ENCODE results near the gene VIPR1.

Gene VIPR1

DNA sequence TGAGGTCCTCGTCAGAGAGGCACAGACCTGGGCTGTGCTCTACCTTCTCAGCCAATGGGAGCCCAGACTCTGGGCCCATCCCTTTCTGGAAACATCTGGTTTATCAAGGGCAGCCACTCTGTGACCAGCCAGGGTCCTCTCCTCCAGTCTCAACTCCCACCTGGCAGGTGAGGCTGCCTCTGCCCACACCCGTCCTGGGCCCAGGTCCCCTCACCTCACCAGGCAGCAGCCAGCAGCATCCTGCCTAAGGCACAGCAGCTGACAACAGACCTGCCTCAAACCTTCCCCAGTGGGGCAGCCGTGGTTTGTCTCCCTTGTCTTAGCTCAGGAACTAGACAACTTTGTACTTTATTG is 8.7 kb upstream of the VIPR1 start:
- DNase-seq (ENCODE audit: low read depth, low spot score) = no peak

DNA sequence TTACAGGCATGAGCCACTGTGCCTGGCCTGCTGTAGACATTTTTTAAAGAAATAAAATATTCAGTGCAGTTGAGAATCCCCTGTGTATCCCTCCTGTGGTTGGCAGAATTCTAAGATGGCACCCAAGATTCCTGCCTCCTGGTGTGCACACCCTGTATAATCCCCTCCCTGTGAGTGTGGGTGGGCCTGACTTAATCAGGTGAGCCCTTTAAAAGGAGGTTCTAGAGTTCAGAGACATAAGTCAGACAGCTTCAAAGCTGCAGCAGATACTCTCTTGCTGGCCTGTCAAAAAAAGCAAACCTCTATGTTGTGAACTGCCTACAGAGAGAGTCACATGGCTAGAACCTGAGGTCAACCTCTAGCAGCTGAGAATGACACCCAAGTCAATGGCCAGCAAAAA is 7.0 kb upstream of the VIPR1 start:
- no peak for DNase-seq (ENCODE audit: low read depth, low spot score)

DNA sequence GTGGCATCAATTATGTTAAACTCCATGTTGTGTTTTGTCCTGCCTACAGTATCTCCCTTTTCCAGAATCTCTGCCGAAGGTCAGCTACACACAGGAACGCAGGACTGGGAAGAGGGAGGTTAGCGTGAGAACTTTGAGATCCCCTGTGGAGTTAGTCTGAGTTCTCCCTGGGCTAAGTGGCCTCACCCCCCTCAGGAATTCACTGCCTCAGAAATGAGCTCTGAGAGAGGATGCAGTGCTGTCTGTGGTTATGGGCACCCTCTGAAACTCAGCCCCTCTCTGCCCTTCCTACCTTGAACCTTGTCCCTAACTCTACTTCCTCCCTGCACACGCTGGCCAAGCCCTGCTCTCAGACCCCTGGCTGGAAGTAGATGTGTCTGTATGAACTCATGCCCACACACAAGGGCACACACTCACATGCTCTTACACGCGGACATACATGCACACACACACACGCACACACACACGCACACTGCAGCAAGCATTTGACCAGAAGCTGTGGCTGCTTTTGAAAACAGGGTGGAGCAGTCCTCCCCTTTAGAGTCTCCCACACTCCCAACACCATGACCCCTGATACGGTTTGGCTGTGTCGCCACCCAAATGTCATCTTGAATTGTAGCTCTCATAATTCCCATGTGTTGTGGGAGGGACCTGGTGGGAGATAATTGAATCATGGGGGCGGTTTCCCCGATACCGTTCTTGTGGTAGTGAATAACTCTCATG is 5.3 kb upstream of the VIPR1 start:
- DNase-seq (ENCODE audit: low read depth, low spot score) = peak; percentile 90

DNA sequence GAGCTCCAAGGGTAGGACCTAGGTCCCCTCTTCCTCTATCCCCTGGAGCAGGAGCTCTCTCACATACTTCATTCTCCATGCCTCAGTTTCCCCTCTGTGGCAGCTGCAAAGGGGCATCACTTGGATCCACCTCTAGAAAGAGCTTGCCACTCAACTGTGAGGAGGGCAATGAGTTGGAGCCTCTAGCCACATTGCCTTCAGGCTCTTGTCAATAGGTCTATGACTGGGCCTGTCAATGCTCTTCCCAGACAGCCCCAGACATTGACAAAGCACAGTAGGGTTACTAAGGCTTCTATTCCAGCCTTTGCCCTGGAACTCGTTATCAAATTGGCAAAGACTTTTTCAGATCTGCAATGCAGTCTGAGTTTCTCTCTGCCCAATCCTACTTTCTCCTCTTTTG is 4.4 kb upstream of the VIPR1 start:
- no peak for DNase-seq (ENCODE audit: low read depth, low spot score)

DNA sequence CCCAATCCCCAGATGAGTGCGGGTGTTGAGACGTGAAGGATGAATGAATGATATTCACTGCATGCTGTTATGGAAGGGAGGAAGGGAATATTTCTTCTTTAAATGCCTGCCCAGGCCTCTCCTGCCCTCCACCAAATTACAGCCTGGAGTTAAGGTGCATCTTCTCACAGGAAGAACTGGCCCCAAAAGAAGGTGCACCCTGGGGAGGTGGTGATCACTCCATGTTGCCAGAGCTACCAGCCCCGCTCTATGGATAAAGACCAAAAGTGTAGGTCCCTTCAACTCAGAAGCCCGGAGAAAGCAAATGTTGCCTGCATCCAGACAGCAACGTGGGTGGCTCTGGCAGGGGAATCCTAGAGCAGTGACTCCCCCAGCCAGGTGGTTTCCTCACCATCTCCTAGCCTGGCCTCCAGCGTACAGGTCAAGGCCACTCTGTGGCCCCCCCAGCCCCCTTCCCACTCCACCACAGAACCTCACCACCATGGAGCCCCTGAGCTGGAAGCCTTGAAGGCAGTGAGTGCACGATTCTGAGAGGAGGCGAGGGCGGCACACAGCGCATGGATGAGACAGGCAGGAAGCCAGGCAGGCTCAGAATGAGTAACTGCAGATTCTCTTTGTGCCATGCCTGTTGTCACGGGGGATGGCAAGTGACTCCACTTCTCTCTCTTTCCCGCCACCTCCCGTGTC is 3.5 kb upstream of the VIPR1 start:
- DNase-seq (ENCODE audit: low read depth, low spot score) = no peak

DNA sequence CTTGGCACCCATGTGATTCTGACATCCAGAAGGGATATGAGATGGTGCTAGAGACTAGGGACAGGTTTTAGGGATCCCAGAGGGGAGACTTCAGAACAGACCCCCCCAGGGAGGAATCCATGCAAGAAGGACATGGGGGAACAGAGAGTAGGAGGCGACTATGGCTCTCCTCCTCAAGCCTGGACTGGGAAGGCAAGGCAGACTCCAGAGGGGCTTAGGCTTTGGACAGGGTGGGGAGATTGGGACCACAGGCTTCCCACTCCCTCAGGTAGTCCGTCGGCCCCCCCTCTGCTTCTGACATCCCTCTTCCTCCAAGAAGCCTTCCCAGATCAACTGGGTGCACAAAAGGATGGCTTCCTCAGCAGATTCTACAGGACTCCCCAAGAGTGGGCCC is 3.0 kb upstream of the VIPR1 start:
- no peak for DNase-seq (ENCODE audit: low read depth, low spot score)

DNA sequence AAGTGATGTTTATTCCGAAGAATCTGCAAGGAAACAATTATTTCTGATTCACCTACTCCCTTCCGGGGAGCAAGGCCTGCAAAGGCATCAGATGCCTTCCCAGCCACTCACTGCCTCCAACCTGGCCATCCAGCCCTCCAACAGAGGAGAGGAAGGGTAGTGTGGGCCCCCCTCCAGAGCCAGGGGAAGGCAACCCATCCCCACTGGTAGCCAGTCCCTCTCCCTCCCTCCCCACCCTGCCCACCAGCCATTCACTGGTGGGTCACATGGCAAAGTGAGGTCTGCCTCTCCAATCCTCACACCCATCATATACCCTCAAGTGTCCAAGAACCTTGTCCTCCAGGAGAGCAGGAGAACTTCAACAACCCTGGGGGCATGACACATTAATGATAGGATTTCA is 2.4 kb upstream of the VIPR1 start:
- no peak for DNase-seq (ENCODE audit: low read depth, low spot score)

DNA sequence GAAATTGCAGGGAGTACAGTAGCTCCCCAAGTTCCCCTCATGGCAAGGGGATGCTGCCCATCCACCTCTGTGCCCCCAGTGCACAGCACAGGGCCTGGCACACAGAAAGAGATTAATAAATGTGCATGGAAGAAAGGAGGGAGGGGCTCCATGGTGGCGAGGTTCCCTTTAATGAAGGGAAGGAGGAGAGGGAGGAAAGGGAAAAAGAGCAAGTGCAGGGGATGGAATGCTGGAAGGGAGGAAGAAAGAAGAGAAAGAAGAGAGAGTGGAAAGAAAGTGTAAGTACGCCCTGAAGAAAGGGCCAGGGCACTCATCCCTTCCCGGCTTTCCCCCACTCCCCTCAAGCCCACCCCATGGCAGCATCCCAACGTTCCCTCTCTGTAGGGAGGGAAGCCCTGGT is 1.5 kb upstream of the VIPR1 start:
- DNase-seq (ENCODE audit: low read depth, low spot score) = no peak

DNA sequence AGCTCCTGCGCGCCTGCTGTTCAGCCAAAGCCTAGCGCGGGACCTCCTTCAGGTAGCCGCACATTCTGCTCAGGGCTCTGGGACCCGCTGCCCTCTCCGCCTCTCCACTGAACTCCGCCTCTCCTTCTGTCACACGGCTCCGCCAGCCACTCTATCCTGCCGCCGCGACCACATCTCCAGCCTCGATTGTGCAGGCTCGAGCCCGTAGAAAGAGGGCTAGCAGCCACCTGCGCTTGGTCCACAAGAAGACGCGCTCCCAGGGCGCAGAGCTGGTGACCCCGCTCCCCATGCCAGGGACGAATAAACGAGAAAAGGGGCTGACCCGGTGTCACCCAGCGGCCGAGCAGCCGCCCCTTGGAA is 1.1 kb upstream of the VIPR1 start:
- peak; percentile 57 for DNase-seq (ENCODE audit: low read depth, low spot score)

DNA sequence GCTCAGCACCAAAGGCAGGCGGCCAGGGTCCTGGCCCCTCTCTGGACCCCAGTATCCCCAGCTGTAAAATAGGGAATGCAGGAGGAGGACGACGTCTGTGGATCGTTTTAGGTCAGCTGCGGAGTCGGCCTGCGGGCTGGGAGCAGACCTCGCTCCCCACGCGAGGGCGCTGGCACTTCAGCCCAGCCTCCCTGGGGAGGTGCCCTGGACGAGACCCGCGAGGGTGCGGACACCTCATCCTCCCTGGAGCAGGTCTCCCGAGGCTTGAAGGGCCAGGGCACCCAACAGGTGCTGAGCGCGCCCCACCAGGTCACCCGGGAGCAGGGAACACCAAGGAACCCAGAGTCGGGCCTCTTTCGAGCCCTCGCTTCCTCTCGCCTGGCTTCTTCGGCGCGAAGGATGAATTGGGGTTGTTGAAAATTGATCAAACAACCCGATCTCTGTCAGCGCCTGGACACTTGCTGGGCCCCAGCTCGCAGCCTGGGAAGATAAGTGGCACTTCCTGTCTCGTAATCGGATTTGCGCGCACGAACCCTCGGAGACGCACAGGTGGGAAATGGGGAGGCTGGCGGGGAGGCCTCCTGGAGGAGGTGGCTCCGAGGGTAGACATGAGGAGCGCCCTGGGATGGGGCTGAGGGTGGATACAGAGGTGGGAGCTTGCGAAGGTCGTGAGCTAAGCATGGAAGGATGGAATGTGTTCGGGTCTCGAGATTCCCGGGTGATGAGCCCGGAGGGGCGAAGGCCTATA is 588 bp upstream of the VIPR1 start:
- peak; percentile 77 for DNase-seq (ENCODE audit: low read depth, low spot score)

DNA sequence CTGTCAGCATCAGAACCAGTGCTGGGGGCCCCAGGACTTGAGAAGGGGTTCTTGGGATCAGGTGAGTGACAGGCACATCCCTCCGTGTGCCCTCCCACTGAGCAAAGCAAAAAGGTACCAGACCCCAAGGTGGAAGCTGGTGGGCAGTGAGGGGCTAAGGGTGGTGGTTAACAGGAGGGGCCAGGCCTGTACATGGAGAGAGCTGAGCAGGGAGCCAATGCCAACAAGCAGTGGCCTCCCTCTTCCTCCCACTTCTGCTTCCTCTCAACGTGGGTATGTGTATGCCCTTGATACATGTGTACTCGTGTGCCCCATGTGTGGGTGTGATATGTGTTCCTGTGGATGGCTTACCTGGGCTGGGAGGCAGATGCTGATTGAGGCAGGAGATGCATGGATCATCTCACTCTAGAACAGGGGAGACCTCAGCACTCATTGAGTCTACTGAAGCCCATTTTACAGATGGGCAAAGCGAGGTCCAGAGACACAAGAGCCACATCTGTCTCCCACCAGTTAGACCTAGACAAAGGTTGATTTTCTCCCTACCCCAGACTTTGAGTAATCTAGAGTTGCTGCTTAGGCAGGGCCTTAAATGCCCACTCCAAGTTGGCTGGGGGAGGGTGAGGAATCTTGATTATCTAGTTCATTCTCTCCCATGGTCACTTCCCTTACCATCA is 945 bp downstream of the VIPR1 start:
- no peak for DNase-seq (ENCODE audit: low read depth, low spot score)

DNA sequence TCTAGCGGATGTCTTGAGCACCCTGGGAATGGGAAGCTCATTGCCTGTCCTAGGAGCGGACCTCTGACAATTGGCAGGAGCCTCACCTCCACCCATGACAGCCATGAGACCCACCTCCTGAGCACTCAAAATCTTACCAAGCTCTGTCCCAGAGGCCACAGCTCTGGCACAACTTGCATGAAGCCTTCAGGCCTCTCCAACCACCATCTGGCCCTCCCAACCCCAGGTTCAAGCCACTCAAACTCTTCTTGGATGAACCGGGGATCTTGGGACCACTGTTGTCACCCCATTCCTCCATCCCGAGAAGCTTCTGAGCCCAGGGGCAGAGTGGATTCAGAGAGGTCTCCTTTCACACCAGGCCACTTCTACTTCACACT is 1.5 kb downstream of the VIPR1 start:
- DNase-seq (ENCODE audit: low read depth, low spot score) = no peak

DNA sequence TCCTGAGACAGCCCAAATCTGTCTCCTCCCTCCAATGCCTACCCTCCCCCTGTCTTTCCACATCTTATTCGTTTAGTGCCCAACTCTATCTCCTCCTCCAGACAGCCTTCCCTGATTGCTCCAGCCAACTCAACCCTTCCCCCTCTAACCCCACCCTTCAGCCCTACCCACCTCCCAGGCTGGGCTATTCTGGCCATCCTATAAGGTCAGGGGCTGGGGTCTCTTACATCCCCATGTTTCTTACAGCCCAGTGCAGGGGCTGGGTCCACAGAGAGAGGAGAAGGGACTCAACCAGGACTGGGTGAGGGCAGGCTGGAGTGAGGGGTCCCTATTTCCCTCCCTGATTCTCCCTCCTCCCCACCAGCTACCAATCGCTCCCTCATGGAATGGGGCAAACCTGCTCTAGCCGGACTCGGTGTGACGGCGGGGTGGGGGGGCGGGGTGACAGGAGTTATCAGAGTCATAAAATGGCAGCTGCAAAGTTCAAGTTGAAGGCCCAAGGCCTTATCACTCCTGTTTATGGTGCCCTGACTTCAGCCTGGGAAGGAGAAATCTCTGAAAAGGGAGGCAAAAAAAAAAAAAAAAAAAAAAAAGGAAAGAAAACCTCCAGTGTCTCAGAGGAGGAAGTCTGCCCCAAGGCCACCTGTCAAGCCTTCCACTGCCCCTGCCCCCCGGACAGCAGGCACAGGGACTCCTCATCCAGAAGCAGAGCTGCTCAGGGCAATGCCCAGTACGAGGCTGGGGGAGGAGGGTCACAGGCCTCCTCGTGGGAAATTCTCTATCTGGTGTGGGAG is 2.1 kb downstream of the VIPR1 start:
- DNase-seq (ENCODE audit: low read depth, low spot score) = no peak

DNA sequence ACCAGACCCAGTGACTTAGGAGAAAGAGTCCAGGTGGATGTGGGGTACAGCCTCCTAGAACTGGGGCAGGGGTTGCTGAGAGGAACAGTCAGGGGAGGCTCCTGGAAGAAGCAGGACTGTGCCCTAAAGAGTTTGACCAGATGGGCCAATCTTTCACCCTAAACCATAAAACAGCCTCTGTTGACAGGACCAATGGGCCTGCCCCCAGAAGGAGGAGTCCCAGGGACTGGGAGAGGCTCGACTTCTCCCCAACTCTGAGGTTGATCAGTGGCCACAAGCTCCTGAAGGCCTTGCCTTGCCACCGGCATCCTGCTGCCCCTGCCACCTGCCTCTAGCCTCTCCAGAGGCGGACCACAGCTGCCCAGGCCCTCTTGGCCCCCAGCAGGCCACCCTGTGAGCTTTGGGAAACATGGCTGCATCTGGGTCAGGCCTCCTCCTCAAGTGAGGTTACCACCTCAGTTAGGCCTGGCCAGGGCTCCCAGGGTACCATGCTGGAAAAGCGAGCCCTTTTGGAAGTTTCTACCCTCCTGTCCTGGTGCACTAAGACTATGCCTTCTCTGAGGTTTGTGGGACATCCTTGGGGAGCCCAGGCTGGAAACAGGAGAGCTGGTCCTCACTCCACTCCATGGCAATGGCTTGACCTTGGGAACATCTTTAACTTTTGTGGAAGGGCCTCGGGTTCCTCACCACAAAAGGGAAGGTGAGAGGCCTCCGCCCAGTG is 2.8 kb downstream of the VIPR1 start:
- DNase-seq (ENCODE audit: low read depth, low spot score) = no peak

DNA sequence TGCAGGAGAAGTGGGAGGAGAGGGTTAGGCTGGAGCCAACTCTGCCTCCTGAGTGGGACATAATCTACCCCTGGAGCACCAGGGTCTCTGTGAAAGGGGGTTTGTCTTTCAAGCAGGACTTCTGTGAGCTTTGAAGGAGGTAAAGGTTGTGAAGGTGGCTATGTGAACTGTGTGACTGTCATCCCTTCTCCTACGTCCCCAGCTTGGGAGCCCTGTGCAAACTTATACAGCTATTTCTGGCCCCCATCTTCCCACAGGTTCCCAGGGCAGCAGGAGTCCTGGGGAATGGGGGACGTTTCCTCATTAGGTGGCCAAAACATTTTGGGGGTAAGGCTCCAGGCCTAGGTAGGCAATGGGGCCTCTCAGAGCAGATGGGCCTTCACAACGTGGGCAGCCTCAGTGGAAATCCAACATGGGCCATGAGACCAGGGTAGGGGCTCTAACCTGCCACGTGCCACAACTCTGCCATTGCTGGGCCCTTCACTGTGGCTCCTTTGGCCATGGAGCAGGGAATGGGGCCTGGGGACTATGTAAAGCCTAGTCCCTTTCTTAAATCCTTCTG is 3.5 kb downstream of the VIPR1 start:
- no peak for DNase-seq (ENCODE audit: low read depth, low spot score)

DNA sequence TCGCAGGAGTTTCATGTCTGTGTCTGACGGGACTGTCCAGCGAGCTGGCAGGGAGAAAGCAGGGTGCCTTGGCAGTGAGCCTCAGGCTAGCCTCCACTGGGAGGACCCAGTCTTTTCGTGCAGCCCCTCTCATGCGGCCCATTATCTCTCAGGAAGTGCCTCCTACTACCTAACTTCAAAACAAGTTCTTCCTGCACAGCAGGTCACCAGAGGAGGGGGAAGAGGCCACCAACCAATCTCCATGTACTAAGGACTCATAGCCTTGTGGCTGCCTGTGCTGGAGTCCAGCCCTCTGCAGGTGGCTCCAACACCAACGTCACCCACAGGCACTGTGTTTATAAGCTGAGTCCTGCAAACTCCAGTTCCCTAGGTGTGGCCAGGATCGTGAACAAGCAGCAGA is 4.8 kb downstream of the VIPR1 start:
- peak; percentile 74 for DNase-seq (ENCODE audit: low read depth, low spot score)

DNA sequence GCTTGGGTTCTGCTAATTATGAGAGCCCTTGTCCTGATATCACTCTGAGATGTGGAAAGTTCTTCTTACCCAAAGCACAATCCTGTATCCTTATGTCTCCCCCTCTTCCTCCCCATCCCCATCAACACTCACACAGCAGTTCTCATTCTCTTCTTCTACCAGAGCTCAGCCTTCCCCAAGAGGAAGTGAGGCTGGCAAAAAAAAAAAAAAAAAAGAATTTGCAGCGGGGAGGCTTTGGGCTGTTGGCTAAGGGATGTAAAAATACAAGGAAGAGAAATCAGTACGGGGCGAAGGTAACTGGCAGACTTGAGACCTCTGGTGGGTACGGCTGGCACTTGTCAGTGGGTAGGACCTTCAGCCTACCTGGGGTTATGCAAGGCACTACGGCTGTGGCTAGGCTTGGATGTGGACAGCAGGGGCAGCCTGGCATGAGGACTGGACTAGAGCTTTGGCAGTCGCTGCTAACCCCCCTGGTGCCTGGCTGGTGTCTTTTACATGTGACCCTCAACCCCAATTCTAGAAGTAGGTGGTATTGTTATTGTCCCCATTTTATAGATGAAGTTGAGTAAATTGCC is 5.4 kb downstream of the VIPR1 start:
- DNase-seq (ENCODE audit: low read depth, low spot score) = no peak

DNA sequence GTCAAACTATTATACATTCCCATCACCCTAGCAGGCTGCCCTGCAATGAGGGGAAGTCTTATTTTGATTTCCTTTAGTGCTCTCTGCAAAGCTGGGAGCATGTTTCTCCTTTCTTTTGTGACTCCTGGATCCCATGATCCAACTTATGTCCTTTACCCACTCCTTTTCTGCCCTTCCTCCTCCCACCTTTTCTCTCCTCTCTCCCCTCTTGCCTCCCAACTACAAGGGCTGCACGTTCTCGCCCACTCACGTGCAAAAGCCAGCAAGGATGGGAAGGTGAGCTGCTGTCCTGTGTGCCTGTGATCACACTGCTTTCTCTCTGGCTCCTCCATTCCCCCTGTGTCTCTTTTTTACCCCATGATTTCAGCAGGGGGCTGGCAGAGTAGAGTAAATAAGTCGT is 6.1 kb downstream of the VIPR1 start:
- no peak for DNase-seq (ENCODE audit: low read depth, low spot score)

DNA sequence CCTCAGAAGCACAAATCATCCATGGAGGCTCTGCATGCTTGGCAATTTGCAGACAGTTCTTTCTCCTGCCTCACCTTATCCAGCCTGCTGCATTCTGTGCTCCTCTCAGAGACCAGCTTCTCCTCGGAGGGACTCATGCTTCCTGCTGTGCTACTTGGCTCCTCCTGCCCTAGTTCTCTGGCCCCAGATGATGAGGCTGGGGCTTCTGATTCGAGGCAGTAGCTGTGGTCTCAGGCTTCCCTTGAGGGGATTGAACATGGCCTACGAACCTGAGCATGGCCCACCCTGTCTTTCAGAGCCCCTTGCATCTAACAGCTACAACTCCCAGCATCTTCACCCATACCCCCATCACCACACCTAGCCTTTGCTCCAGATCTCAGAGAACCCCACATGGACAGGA is 6.7 kb downstream of the VIPR1 start:
- no peak for DNase-seq (ENCODE audit: low read depth, low spot score)

DNA sequence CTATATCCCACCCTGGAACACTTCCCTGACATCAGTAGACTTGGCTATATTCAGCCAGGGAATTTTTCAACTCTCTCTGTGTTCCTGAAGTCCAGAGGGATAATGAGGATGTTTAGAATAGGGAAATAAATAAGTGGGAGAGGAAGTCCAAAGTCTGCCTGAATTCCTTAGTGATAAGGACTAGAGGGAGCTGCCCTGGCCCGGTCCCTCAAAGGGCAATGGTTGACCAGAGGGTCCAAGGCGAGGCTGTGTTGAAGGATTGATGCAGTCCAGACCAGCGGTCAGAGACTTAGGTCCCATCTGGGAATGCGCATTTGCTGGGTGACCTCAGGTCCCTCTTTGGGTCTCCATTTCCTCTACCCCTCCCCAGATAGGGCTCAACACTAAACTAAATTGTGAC is 7.9 kb downstream of the VIPR1 start:
- DNase-seq (ENCODE audit: low read depth, low spot score) = no peak

All from ELF-1 (cell line).